ENCODE results near the gene SMTNL2.
"Not testable (repeated sequence)": the region's sequence is repeated elsewhere in the genome, so short reads cannot be mapped to it uniquely, and the experiment has no call there.

SMTNL2 gene

GRCh38 chr17:4605826-4606225 is 21.5 kb downstream of the SMTNL2 start:
- DNase-seq = no peak

DNA sequence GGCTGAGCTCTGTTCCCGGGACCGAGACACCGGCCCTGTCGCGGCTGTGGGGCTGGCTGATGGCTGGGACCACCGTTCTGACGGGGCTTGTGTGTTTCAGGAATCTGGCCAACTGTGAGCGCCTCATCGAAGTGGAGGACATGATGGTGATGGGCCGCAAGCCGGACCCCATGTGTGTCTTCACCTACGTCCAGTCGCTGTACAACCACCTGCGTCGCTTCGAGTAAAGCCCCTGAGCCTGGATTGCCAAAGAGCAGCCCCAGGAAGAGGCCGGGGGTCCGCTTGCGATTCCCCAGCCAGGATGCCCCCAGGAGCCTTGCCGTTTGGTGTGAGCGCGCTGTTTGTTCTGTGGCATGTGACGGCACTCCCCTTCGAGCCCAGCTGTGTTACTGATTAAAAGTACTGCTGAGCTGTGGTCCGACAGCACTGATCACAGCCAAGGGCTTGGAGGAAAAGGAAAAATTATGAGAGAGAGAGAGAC is 23.0 kb downstream of the SMTNL2 start:
- no peak for DNase-seq

- no peak for DNase-seq
These were observed 23.5 kb downstream of the SMTNL2 start for GRCh38 chr17:4607773-4608187.

- DNase-seq = no peak
These were observed 25.4 kb downstream of the SMTNL2 start for GRCh38 chr17:4609761-4610160.

- DNase-seq = no peak
These were observed 25.8 kb downstream of the SMTNL2 start for GRCh38 chr17:4610162-4610561.

DNA sequence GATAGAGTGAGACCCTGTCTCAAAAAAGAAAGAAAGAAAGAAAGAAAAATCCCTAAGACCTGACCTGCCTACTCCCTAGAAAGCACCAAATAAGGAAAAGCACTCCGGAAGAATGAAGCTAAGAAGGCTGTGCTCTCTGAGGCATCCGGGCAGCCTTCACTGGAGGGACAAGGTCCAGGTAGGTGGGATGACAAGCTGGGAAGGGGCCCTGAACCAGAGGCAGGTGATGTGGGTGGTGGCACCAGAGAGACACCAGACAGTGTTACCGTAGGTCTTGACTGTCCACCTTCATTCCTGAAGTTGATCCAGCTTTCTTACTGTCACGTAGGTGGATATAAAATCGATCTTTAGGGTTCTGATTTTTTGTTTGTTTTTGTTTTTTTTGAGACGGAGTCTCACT is 26.3 kb downstream of the SMTNL2 start:
- no peak for DNase-seq

DNA sequence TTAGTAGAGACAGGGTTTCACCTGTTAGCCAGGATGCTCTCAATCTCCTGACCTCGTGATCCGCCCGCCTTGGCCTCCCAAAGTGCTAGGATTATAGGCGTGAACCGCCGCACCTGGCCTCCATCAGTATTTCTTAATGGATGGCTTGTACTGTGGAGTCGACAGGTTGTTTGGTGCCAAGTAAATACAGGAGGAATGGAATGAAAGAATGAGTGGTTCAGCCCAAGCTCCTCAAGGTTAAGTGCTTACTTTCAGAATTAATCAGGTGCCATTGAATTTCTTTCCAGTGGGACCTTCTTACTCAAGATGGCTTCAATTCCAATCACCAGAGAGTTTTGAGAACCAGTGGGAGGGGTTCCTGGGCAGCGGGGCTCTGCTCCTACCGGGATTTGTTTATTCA is 32.1 kb downstream of the SMTNL2 start:
- no peak for DNase-seq

DNA sequence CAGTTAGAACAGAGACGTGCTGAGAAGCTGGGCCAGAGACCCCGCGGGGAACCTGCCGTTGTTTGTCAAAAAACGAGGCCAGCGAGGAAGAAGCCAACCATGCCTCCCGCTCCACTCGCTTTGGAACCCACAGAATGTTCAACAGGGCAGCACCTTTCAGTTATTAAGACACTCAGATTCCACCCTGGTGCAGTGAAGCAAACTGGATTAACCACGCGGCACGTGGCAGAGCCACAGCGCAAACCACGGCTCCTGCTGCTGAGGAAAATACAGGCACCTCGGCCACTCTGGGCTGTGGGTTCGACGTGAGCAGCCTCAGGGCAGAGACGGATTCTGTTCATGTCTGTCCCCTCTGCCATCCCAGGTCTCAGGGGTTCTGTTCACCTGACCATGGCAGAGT is 32.8 kb downstream of the SMTNL2 start:
- no peak for DNase-seq

DNA sequence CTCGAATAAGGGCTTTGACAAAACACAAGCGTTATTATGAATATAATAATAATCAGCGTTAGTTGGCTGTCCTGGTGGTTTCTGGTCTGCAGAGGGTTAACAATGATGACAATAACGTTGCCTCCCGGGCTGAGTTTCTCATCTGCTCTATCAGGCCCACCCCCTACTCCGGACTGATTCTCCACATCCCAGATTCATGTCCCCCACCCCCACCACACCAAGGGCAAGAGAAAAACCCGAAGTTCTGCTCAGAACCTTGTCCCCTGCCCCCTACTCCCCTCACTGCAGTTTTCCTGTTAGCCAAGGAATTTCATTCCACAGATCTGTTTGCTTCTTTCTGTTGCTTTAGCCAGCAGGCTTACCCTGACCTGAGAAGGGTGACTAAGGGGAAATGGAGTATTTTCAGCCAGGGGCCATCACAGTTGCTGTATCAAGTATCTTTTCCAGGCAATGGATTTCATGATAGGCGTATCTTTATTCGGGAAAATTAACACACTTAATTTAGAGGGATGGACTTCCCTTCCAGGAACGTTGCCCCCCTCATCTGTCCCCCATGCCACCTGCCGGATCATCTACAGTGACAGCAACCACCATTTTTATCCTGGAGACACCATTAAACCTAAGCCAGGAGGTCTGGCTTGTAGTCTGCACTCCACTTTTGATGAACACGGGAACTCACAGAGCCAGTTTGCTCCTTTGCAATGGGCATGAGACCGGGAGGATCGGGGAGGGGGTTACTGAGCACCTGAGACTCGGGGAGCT is 33.4 kb downstream of the SMTNL2 start:
- no peak for DNase-seq

GRCh38 chr17:4620531-4621101 is 36.3 kb downstream of the SMTNL2 start:
- no peak for DNase-seq

DNA sequence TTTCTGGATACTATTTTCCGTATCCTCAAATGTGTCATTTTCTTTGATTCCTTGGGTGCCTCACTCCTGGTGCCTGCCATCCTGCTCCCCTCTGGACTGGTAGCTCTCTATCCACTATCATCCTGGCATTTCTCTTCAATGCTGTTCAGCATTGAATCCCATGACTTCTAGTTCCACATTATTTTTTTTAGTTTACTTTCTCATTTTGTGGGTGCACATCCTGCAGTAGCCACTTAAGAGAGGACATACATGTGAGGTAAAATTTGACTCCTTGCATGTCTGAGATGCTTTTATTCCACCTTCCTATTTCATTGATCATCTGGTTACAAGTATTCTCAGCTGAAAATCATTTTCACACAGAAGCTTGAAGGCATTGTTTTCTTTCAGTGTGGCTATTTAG is 38.0 kb downstream of the SMTNL2 start:
- DNase-seq = no peak

DNA sequence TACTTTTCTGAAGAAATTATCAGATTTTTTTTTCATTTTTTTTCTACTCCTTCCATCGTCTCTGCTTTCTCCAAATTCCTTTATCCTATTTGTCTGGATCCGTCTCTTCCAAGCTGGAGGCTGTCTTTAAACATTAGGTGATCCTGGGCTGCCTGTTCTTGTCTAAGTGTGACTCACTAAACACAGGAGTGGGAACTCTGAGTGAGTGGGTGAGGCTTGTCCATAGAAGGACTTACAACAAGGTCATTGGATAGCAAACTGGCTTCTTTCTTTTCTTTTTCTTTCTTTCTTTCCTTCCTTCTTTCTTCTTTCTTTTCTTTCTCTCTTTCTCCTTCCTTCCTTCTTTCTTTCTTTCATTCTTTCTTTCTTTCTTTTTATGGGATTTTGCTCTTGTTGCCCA is 38.9 kb downstream of the SMTNL2 start:
- no peak for DNase-seq

GRCh38 chr17:4624451-4624911 is 40.2 kb downstream of the SMTNL2 start:
- not testable (repeated sequence) for DNase-seq

- no peak for DNase-seq
These were observed 40.9 kb downstream of the SMTNL2 start for GRCh38 chr17:4625181-4625617.

GRCh38 chr17:4626734-4627256 is 42.5 kb downstream of the SMTNL2 start:
- DNase-seq = no peak

GRCh38 chr17:4631431-4631830 is 47.1 kb downstream of the SMTNL2 start:
- DNase-seq = no peak

GRCh38 chr17:4631836-4632580 is 47.7 kb downstream of the SMTNL2 start:
- no peak for DNase-seq

- no peak for DNase-seq
These were observed 48.2 kb downstream of the SMTNL2 start for GRCh38 chr17:4632581-4632920.

- DNase-seq = no peak
These were observed 49.3 kb downstream of the SMTNL2 start for GRCh38 chr17:4633643-4634042.

- DNase-seq = no peak
These were observed 50.6 kb downstream of the SMTNL2 start for GRCh38 chr17:4634976-4635375.

GRCh38 chr17:4635823-4636375 is 51.6 kb downstream of the SMTNL2 start:
- DNase-seq = no peak

- no peak for DNase-seq
These were observed 52.3 kb downstream of the SMTNL2 start for GRCh38 chr17:4636474-4637100.

DNA sequence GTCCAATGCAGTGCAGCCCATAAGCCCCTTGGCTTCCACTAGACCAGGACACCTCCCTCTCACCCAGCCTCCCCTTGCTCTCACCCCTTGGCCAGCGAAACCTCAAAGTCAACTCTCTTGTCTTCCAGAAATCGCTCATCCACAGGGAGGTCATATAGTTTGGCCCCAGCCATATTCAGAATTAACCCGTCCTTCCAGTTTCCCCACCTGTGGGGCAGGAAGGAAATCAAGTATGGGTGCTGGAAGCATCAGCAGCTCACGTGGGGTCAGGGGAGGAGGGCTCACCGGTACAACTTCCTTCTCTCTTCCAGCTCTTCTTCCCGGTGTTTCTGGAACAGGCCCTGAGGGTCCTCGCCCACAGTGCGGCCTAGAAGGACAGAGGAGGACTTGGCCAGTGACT is 54.4 kb downstream of the SMTNL2 start:
- not testable (repeated sequence) for DNase-seq

Measured in NCI-H526 treated with DMSO at 0.1 percent for 48 hours (cell line).